ENCODE data around the gene PIK3R5.

DNA sequence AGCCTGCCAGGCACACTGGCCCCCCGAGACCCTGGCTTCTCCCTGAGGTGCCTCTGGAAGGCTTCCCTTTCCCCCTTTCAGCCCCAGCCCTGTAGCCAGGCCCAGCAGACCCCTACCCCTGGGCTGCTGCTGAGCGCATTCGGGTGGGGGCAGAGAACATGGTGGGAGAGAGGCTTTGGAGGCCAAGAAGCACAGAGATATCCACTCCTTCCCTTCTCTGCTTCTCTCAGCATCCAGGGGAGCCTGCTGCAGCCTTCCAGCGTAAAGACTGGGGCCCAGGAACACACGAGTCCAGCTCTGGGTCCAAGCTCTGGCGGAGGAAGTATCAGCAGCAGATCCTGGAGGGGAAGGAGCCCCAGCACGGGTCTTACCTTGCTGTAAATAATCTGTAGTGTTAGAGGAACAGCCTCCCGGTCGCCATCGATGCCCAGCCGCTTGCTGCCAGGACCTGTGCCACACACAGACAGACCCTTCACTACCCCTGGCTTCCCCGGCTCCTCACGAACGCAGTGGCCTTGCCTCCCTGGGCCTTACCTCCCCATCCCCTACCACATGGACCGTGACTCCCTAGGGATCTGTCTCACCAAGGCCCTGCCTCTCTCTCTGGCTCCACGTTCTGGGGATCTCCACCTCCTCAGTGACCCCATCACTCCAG, 81.0 kb downstream of the PIK3R5 start:
- TF ChIP-seq, protein P1, sequence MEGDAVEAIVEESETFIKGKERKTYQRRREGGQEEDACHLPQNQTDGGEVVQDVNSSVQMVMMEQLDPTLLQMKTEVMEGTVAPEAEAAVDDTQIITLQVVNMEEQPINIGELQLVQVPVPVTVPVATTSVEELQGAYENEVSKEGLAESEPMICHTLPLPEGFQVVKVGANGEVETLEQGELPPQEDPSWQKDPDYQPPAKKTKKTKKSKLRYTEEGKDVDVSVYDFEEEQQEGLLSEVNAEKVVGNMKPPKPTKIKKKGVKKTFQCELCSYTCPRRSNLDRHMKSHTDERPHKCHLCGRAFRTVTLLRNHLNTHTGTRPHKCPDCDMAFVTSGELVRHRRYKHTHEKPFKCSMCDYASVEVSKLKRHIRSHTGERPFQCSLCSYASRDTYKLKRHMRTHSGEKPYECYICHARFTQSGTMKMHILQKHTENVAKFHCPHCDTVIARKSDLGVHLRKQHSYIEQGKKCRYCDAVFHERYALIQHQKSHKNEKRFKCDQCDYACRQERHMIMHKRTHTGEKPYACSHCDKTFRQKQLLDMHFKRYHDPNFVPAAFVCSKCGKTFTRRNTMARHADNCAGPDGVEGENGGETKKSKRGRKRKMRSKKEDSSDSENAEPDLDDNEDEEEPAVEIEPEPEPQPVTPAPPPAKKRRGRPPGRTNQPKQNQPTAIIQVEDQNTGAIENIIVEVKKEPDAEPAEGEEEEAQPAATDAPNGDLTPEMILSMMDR (IDR thresholded peaks at IDR 0.05) = no peak
- TF ChIP-seq POLR2A (IDR thresholded peaks at IDR 0.05) = no peak

Data from adrenal gland (tissue), 5 donors.